WTC11 (cell line): ENCODE measurements around the gene ZMYND11.

Experiments
- ATF2 ChIP-seq: sonication (generic); formaldehyde crosslinking; IDR thresholded peaks from 2 replicates; pipeline ENCODE4 v1.8.1; 2022; ENCODE audit warnings: low read depth, missing genetic modification reagents, borderline replicate concordance
- ATF6 ChIP-seq: sonication (generic); formaldehyde crosslinking; IDR thresholded peaks from 2 replicates; pipeline ENCODE4 v1.8.1; 2023; ENCODE audit warnings: mild to moderate bottlenecking, missing genetic modification reagents
- CTCF ChIP-seq: fragments of 200-600 bp; IDR thresholded peaks from 2 replicates; pipeline ENCODE4 v1.8.0; 2022; ENCODE audit warnings: antibody characterized with exemption
- E2F1 ChIP-seq: sonication (generic); formaldehyde crosslinking; IDR thresholded peaks from 2 replicates; pipeline ENCODE4 v1.8.0; 2022; ENCODE audit warnings: mild to moderate bottlenecking, missing genetic modification reagents
- JUN ChIP-seq: sonication (generic); formaldehyde crosslinking; IDR thresholded peaks from 2 replicates; pipeline ENCODE4 v1.8.0; 2023; ENCODE audit warnings: mild to moderate bottlenecking, missing genetic modification reagents
- NFYB ChIP-seq: sonication (generic); formaldehyde crosslinking; conservative IDR thresholded peaks from 2 replicates; pipeline ENCODE4 v1.8.0; 2022; ENCODE audit warnings: low read depth, missing genetic modification reagents
- NR2C2 ChIP-seq: sonication (generic); formaldehyde crosslinking; IDR thresholded peaks from 2 replicates; pipeline ENCODE4 v1.8.0; 2022; ENCODE audit warnings: mild to moderate bottlenecking, missing genetic modification reagents
- SMAD3 ChIP-seq: sonication (generic); formaldehyde crosslinking; IDR thresholded peaks from 2 replicates; pipeline ENCODE4 v1.8.0; 2022; ENCODE audit warnings: missing genetic modification reagents, mild to moderate bottlenecking, borderline replicate concordance
- SMAD4 ChIP-seq: sonication (generic); formaldehyde crosslinking; IDR thresholded peaks from 2 replicates; pipeline ENCODE4 v1.8.0; 2022; ENCODE audit warnings: mild to moderate bottlenecking, missing genetic modification reagents
- USF2 ChIP-seq: sonication (generic); formaldehyde crosslinking; IDR thresholded peaks from 2 replicates; pipeline ENCODE4 v1.8.1; 2023; ENCODE audit warnings: mild to moderate bottlenecking, missing genetic modification reagents, moderate library complexity

GRCh38 chr10:239109-239508, 103.9 kb downstream of the ZMYND11 start:
- TF ChIP-seq CTCF: no peak
- TF ChIP-seq SMAD3 (CRISPR knock-in tag): no peak
- TF ChIP-seq E2F1: no peak
- TF ChIP-seq NFYB (CRISPR knock-in tag): no peak
- no peak for TF ChIP-seq ATF6 (CRISPR knock-in tag)
- TF ChIP-seq NR2C2 (CRISPR knock-in tag): no peak
- TF ChIP-seq USF2 (CRISPR knock-in tag): no peak
- TF ChIP-seq SMAD4: no peak
- TF ChIP-seq JUN (CRISPR knock-in tag): no peak
- no peak for TF ChIP-seq ATF2 (CRISPR knock-in tag)
